Prostate gland (tissue), 2 donors: ENCODE data around the gene LIN7B.

Experiments
- CTCF ChIP-seq, 4 experiments: fragments of 200-600 bp in 2 of 4; fragments of 450-650 bp in 2 of 4; sonication (generic) in 2 of 4; IDR thresholded peaks; 1 replicate in 3 of 4; 2 replicates in 1 of 4; pipeline ENCODE4 v1.5.1; 2016 to 2019; ENCODE audit warnings: antibody characterized with exemption in 4 of 4, mild to moderate bottlenecking in 2 of 4, moderate library complexity in 2 of 4
- POLR2A ChIP-seq: fragments of 450-650 bp; IDR thresholded peaks from one replicate; pipeline ENCODE4 v1.6.1; 2016; ENCODE audit warnings: antibody characterized with exemption, mild to moderate bottlenecking
- POLR2AphosphoS5 ChIP-seq: sonication (generic); formaldehyde crosslinking; IDR thresholded peaks from one replicate; pipeline ENCODE4 v1.6.1; 2017; ENCODE audit warnings: antibody characterized with exemption

- TF ChIP-seq CTCF (IDR thresholded peaks at IDR 0.05): no peak
- no peak for TF ChIP-seq POLR2AphosphoS5
- TF ChIP-seq POLR2A: no peak
These were observed 11.0 kb downstream of the LIN7B start for GRCh38 chr19:49125025-49125731.
